ENCODE measurements around the gene PLA2G2A.

PLA2G2A gene

DNA sequence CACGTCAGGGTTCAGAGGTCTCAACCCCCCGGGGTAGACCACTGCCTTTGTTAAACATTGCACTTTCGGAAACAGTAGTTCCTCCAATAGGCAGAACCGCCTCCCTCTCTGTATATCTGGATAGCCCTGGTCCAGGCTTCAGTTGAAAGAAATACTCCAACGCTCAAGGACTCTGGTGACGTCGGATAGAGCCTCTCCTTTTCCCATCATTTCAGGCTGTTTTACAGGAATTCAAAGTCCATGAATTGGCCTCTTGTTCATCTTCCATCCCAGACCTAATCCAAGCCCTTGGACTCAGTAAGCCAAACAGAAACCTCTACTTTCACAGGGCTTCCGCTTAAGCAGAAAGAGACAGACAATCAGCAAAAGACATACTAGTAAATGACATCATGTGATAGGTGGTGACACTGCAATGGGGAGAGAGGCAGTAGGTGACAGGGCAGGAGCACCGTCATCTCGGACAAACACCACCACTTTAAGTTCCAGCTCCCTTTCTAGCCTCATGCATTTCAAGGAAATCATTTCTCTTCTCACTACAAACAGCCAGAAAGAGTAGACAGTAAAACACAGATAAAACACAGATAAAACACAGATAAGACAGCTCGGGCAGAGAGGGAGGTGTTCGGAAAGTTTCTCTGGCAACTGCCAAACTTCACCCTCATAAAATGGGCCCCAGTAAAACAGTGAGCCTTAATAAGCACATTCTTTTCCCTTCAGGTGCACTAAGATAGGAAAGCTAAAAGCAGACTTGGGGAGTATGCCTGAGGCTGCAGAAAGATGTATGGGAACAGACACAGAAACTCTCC lies 2.3 kb upstream of the PLA2G2A start:
- no peak overlapping the region for H3K4me3 ChIP-seq (ENCODE audit: low read length)
- no peak for TF ChIP-seq ZNF274 (IDR thresholded peaks at IDR 0.05; ENCODE audit: low read depth, low read length)

DNA sequence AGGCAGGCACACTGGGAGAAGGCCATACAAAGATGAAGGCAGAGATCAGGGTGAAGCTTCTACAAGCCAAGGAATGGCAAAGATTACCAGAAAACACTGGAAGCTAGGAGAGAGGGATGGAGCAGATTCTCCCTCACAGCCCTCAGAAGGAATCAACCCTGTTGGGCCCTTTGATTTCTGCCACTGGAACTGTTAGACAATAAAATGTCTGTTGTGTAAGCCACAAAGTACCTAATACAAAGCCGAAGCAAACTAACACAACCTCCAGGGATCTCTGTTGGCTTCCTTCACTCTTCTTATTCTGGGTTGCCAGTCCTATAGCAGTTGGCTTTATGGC lies 1.7 kb upstream of the PLA2G2A start:
- no peak overlapping the region for H3K4me3 ChIP-seq (ENCODE audit: low read length)
- TF ChIP-seq ZNF274 (IDR thresholded peaks at IDR 0.05; ENCODE audit: low read depth, low read length), result no peak

DNA sequence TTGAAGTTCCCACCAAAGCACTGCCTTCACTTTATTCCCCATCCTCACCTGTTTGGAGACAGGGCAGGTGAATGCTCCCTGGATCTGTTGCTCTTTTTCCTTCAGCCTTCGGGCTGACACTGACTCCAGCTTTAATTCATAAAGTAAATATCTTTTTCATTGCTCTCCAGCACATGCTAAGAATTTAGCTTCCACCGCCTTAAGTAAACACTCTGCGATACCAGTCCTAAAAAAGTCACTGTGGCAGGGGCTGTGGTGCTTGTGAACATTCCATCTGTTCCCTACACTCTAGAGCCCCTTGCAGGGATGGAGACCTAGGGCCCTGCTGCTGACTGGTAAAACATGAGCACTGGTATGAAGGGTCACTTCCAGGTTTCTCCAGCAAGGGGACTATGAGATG lies 896 bp upstream of the PLA2G2A start:
- no peak overlapping the region for H3K4me3 ChIP-seq (ENCODE audit: low read length)
- no peak for TF ChIP-seq ZNF274 (IDR thresholded peaks at IDR 0.05; ENCODE audit: low read depth, low read length)

DNA sequence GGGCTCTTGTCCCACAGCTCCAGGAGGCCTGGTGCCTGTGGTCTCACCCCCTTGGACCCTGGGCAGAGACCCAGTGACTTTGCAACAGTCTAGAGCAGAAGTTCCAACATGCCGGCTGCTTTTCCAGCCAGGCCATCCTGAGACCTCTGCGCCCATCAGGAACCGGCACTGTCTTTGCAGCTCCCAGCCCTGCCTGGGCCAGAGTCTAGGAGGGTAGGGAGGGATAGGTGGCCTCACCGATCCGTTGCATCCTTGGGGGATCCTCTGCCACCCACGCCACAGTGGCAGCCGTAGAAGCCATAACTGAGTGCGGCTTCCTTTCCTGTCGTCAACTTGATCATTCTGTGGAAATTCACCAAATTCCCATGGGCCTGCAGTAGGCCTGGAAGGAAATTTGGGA lies 1.3 kb downstream of the PLA2G2A start:
- TF ChIP-seq ZNF274 (IDR thresholded peaks at IDR 0.05; ENCODE audit: low read depth, low read length), result no peak
- H3K4me3 ChIP-seq (ENCODE audit: low read length), result no peak overlapping the region

DNA sequence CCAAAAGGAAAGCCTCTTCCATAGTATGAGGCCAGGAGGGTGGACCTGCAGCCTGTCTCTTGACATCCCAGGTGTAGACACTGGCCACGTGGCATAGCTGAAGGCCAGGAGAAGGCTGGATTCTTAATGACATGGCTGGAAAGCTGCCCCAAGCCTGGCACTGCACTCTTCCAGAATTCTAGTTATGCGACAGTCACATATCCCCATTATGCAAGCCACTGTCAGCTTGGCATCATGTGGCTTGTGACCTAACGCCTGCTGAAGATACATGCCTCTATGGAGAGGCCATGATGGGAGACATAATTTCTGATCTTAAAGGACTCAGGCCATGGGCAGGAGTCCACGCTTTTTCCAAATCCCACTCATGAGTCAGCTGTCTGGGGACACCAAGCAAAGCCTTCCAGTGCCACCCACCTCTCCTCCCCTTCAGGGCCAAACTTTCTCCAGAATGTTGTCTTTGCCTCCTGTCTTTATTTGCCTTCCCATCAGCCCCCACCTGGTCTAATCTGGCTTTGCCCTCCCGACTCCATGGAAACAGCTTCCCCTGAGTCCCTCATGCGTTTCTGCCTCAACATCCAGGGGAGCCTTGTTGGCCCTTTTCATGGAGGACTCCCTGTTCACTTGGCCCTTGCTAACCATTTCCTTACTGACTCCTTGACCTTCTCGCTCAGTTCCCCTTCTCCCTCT lies 3.0 kb downstream of the PLA2G2A start:
- no peak overlapping the region for H3K4me3 ChIP-seq (ENCODE audit: low read length)
- TF ChIP-seq ZNF274 (IDR thresholded peaks at IDR 0.05; ENCODE audit: low read depth, low read length), result no peak

DNA sequence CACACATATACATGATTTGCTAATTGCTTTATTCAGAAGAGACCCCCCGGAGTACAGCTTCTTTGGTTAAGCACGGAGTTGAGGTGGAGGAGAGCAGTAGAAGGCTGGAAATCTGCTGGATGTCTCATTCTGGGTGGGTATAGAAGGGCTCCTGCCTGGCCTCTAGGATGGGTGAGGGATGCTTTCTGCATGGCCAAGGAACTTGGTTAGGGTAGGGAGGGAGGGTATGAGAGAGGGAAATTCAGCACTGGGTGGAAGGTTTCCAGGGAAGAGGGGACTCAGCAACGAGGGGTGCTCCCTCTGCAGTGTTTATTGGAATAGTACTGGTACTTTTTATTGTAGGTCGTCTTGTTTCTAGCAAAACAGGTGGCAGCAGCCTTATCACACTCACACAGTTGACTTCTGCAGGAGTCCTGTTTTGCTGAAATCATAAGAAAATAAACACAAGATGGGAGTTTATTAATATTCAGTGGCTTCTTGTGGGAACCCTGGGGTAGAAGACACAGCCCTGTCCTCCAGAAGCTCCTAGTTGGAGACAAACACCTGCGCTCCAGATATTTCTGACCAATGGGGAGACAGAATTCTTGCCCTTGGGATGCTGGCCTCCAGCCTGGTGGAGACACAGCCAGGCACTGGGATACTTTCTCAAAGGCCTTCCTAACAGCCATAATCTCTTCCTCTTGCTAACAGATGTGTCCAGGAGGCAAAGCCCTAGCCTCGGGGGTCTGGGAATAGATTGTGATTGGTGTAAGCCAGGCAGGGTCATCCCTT lies 3.8 kb downstream of the PLA2G2A start:
- TF ChIP-seq ZNF274 (IDR thresholded peaks at IDR 0.05; ENCODE audit: low read depth, low read length), result no peak

DNA sequence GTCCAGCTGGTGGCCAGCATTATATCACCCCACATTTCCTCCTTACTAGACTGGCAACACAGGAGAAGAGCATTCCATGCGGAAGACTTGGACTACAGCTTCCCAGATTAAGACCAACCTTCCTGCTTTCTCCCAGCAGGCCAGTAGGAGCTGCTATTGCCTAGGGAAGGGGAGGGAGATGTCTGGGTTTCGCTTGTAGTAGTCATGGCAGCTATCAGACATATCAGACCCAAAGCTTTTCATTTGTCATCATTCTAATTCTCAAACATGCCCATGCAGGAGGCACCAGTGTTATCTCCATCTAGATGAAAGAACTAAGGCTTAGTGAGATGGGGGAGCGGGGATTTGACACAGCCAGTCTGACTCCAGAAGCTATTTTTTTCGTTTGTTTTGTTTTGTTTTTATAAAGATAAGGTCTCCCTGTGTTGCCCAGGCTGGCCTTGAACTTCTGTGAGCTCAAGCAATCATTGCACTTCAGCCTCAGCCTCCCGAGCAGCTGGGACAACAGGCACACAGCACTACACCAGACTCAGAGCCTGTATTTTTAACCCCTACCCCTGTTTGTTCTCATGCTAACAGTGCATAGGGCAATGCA lies 4.5 kb downstream of the PLA2G2A start:
- no peak overlapping the region for H3K4me3 ChIP-seq (ENCODE audit: low read length)
- no peak for TF ChIP-seq ZNF274 (IDR thresholded peaks at IDR 0.05; ENCODE audit: low read depth, low read length)

More for the DNA sequence above, 3.8 kb downstream of the PLA2G2A start:
- no peak overlapping the region for H3K4me3 ChIP-seq (ENCODE audit: low read length)

DNA sequence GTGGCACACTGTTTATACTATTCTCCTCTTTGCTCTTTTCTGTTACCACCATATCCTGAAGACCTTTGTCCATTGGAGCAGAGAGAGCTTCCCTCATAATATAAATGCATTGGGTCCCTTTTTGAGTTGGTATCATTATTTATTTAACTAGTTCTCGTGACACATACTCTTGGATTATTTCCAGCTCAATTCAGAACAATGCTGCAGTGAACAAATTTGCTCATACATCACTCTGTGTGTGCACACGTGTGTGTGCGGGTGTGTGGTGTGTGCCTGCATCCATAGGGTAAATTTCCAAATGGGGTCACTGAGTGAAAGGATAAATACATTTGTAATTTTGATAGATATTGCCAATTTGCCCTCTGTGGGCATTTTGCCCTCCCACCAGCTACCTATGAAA lies 5.8 kb downstream of the PLA2G2A start:
- H3K4me3 ChIP-seq (ENCODE audit: low read length), result no peak overlapping the region
- no peak for TF ChIP-seq ZNF274 (IDR thresholded peaks at IDR 0.05; ENCODE audit: low read depth, low read length)

DNA sequence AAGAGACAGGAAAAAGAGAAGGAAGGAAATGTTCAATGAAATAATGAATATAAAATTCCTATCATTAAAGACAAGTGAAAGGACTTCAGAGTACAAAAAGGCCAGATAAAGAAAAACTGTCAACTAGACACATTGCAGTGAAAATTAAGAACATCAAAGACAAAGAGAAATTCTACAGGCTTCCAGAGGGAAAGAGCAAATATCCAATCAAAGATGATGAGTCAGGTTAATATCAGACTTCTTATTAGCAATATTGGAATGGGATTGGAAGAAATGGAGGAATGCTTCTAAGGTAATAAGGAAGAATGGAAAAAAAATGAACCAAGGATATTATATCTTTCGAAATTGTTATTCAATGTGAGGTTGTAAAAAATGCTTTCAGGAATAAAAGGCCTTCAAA lies 7.8 kb downstream of the PLA2G2A start:
- no peak for TF ChIP-seq ZNF274 (IDR thresholded peaks at IDR 0.05; ENCODE audit: low read depth, low read length)
- no peak overlapping the region for H3K4me3 ChIP-seq (ENCODE audit: low read length)

DNA sequence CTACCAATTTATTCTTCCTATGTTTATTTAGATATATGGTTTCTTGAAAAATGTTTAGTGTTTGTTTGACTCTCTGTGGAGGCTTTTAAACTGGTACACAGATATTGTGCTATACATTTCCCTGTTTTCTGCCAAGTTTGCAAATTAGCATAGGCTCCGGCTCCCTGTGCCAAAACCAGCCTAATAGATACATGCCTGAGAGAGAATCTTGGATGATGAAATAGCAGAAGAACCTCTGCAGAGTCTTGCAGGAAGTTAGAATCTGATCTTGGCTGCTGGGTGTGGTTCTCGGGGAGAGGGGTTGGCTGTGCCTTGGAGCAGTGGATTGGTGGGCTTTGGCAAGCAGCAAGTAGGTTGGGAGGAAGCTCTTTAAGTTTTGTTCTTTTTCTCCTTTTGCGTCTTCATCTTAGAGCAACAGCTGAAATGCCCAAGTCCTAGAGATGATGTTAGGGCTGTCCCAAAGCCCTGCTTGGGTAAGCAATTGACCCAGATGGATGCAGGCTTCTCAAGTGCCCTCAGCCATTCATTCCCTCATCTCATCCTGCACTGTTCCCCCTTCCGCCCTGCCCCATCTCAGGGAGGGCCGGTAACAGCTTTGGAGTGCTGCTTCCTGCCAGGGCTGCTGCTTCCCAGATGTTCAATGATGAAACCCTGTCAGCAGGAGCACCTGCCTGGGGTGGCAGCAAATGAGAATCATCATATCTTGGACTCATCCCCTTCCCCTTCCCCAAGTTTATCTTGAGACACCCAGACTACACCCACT lies 9.3 kb downstream of the PLA2G2A start:
- H3K4me3 ChIP-seq (ENCODE audit: low read length), result no peak overlapping the region
- no peak for TF ChIP-seq ZNF274 (IDR thresholded peaks at IDR 0.05; ENCODE audit: low read depth, low read length)

DNA sequence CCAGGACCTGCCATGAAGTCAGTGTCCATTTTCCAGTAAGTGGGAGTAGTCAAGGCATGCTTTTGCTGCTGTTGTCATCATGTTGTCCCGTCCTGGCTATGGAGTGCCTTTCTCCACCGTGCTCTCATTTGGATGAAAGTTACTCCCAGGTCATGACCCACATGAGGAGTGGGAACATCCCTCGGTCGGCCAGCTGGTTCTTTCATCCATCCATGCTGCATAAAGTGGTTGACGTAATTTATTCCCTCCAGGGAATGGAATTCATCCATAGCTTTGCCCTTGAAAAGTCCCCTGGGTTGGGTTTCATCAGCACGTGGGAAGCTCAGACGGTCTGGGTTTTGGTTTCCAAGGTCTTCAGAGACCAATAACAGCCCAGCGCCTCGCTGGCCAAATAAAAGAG lies 11.6 kb downstream of the PLA2G2A start:
- TF ChIP-seq ZNF274 (IDR thresholded peaks at IDR 0.05; ENCODE audit: low read depth, low read length), result no peak
- H3K4me3 ChIP-seq (ENCODE audit: low read length), result no peak overlapping the region

DNA sequence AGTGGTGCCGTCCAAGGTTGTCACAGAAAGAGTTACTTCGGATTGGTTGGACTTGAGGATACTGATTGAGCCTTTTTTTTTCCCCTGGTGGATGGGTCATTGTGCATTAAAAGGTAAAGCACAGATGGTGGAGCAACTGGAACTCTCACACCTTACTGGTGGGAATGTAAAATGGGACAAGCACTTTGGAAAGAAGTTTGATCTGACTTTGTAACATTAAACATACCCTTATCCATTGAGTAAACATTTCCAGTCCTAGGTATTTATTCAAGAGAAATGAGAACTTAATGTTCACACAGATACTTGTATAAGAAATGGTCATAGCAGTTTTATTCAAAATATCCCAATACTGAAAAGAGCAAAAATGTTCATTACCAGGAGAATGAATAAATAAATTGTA lies 14.9 kb downstream of the PLA2G2A start:
- no peak for TF ChIP-seq ZNF274 (IDR thresholded peaks at IDR 0.05; ENCODE audit: low read depth, low read length)

DNA sequence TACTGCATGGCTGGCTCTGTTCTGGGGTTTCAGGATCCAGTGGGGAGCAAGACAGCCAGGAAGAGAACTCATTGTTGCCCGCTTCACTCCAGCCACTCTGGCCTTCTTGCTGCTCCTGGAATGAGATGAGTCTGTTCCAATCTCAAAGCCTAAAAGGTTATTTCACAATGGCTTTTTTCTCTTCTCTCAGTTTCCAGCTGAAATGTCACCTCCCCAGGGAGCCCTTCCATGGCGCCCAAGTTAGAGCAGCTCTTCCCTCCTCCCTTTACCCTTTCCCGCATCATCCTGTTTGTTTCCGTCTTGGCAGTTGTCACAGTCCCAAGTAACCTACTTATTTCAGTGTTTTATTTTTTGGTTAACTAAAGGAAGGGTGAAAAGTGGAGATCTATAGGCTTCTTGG lies 15.8 kb downstream of the PLA2G2A start:
- no peak for TF ChIP-seq ZNF274 (IDR thresholded peaks at IDR 0.05; ENCODE audit: low read depth, low read length)
- no peak overlapping the region for H3K4me3 ChIP-seq (ENCODE audit: low read length)

More for the DNA sequence above, 14.9 kb downstream of the PLA2G2A start:
- H3K4me3 ChIP-seq (ENCODE audit: low read length), result no peak overlapping the region

DNA sequence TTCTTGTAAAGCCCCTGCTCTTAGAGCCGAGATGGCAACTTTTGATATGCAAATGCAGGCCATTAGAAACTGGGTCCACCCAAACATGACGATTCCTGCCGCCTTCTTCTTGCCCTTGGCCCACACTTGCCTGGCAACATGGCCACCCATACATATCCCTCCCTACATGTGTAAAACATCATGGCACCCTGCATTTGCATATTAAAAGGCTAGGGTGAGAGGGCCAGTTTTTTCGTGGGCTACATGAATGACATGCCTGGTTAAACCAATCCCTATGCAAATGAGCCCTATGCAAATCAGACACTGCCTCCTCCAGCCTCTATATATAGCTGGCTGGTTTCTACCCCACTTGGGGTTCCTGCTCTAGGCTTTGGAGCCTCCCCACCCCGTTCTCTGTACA lies 18.8 kb downstream of the PLA2G2A start:
- no peak for TF ChIP-seq ZNF274 (IDR thresholded peaks at IDR 0.05; ENCODE audit: low read depth, low read length)
- H3K4me3 ChIP-seq (ENCODE audit: low read length), result no peak overlapping the region
